ENCODE measurements around the gene OSBPL7. TPM values are rescaled to one million over a fixed set of nuclear protein-coding genes. Genes with fewer than 3 reads are reported as not detected.
"Not testable (repeated sequence)": the region's sequence is repeated elsewhere in the genome, so short reads cannot be mapped to it uniquely, and the experiment has no call there.

Gene OSBPL7
- total RNA-seq, 1 donor from 2014 or later = 9.0 TPM

DNA sequence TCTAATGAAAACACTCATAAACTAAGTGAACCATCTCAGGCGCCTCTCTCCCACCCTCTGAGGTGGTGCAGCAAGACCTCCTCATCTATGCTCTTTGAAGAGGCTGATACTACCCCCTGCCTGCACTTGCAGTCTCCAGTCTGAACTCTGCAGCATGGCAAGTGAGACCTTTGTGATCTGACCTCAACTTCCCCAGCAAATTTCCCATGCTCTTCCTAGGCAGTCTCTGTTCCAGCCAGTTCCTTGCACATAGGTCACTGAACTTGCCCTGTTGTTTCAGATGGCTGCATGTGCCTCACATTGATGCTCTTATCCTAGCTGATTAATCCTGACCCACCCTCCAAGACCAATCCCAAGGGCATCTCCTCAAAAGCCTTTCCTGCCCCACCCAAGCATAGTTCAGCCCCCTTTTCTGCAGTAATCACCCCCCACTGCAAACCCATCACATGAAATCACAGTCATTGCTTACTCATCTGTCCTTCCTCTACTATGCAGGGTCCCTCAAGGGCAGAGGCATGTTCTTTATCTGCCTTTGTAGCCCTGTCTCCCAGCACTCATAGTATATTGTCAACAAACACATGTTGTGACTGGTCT is 46.5 kb downstream of the OSBPL7 start:
- no peak for DNase-seq (ENCODE audit: low read depth, low spot score)

- no peak for DNase-seq (ENCODE audit: low read depth, low spot score)
Observed at GRCh38 chr17:47774331-47774730, 47.3 kb downstream of the OSBPL7 start.

- DNase-seq (ENCODE audit: low read depth, low spot score) = not testable (repeated sequence)
Observed at GRCh38 chr17:47773649-47774048, 47.9 kb downstream of the OSBPL7 start.

DNA sequence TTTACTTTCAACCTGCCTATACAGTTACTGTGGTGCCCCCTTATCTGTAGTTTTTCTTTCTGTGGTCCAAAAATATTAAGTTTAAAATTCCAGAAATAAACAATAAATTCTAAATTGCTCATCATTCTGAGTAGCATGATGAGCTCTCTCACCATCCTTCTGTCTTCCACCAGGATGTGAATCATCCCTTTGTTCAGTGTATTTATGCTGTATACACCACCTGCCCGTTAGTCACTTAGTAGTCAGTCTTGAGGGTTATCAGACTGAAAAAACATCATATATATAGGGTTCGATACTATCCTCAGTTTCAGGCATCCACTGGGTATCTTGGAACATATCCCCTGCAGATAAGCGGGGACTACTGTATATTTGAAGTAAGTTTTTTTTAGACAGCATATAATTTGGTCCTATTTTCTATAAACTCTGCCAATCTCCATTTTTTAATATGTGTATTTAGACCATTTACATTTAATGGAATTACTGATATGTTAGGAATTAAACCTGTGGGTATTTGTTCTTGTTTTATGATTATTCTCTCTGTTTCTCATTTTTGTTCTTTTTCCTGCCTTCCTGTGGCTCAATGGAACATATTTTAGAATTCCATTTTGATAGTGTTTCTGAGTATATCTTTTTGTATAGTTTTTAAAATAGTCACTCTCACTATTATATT is 57.5 kb downstream of the OSBPL7 start:
- no peak for DNase-seq (ENCODE audit: low read depth, low spot score)

- DNase-seq (ENCODE audit: low read depth, low spot score) = no peak
Observed at GRCh38 chr17:47762728-47763127, 58.9 kb downstream of the OSBPL7 start.

DNA sequence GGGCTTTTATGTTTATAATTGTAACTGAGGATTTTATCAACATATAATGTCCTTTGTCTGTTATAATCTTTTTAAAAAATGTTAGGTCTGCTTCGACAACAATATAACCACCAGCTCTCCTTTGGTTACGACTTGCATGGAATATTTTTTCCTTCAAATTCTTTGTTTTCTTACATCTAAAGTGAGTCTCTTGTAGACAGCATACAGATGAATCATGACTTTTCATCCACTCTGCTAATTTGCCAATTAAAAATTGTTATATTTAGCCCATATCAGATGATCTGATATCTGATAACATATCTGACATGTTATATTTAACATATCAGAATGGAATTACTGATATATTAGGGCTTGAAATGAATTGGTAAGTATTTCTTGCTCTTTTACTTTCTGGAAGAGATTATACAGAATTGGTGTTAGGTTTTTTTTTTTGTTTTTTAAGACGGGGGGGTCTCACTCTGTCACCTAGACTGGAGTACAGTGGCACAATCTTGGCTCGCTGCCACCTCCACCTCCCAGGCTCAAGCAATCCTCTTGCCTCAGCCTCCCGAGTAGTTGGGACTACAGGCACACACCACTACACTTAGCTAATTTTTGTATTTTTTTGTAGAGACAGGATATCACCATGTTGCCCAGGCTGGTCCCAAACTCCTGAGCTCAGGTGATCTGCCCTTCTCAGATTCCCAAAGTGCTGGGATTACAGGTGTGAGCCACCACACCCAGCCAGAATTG is 61.0 kb downstream of the OSBPL7 start:
- DNase-seq (ENCODE audit: low read depth, low spot score) = no peak

GRCh38 chr17:47757386-47757785 is 64.2 kb downstream of the OSBPL7 start:
- no peak for DNase-seq (ENCODE audit: low read depth, low spot score)

Other genes starting within 250 kb of the OSBPL7 start
- gene KPNB1, start 171.9 kb downstream of the OSBPL7 start, total RNA-seq = 352 and 589 TPM in 2 replicates
- 8.2 and 10.4 TPM in 2 replicates for gene TBKBP1, start 127.6 kb downstream of the OSBPL7 start, total RNA-seq
- not detected in 2 replicates for gene TBX21, start 88.6 kb downstream of the OSBPL7 start, total RNA-seq
- 23.9 and 29.6 TPM in 2 replicates for gene MRPL10, start 9.7 kb upstream of the OSBPL7 start, total RNA-seq
- not detected in 2 replicates for gene LRRC46, start 9.9 kb upstream of the OSBPL7 start, total RNA-seq
- 28.8 and 46.4 TPM in 2 replicates for gene SCRN2, start 19.5 kb upstream of the OSBPL7 start, total RNA-seq
- gene SP6, start 29.4 kb upstream of the OSBPL7 start, total RNA-seq = 0.92 and 1.3 TPM in 2 replicates
- gene SP2, start 74.4 kb upstream of the OSBPL7 start, total RNA-seq = 1.3 and 1.4 TPM in 2 replicates
- gene PNPO, start 119.8 kb upstream of the OSBPL7 start, total RNA-seq = 21.1 and 35.4 TPM in 2 replicates
- not detected in 2 replicates for gene PRR15L, start 136.1 kb upstream of the OSBPL7 start, total RNA-seq
- gene CDK5RAP3, start 149.3 kb upstream of the OSBPL7 start, total RNA-seq = 68.2 and 75.8 TPM in 2 replicates
- 6.3 and 7.4 TPM in 2 replicates for gene COPZ2, start 216.0 kb upstream of the OSBPL7 start, total RNA-seq
- gene NFE2L1, start 226.6 kb upstream of the OSBPL7 start, total RNA-seq = 105 and 121 TPM in 2 replicates

All from pulmonary artery endothelial cell (primary cell).